Measurements from ENCODE around the gene BRCA2. TPM values are rescaled to one million over a fixed set of nuclear protein-coding genes. Genes with fewer than 3 reads are reported as not detected.

Gene BRCA2
- total RNA-seq, 1 donor from 2014 or later: 3.4 TPM

DNA sequence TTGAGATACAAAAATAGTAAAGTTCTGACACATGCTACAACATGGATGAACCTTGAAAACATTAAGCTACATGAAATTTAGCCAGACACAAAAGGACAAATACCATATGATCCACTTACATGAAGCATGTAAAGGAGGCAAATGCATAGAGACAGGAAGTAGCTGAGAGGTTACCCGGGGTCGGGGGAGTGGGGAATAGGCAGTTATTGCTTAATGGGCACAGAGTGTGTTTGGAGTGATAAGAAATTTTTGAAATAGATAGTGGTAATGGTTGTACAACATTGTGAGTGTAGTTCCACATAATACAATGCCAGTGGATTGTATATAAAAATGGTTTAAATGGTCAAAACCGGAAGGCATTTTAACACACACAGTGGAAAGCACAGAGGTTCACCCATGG, 108.3 kb downstream of the BRCA2 start:
- no peak overlapping the region for H3K27ac Mint-ChIP-seq (ENCODE audit: unreplicated experiment)
- Histone ChIP-seq H3K9me3 (ENCODE audit: insufficient read depth, low read depth, low read length) (peaks cover 5% of the 10 kb centered on the region), H3K27ac (ENCODE audit: low read depth, low read length) (no peak overlapping the region), H2AFZ (ENCODE audit: low read depth, low read length) (no peak overlapping the region), H3K4me3 (ENCODE audit: insufficient read depth, low read depth, low read length) (no peak overlapping the region), H3K4me1 (ENCODE audit: insufficient read depth, low read length) (peaks cover 5% of the 10 kb centered on the region), H3K4me2 (ENCODE audit: low read length) (no peak overlapping the region), H3K9ac (ENCODE audit: low read length) (no peak overlapping the region), H4K20me1 (ENCODE audit: insufficient read depth, low read length) (no peaks in the 10 kb centered on the region), H3K79me2 (ENCODE audit: insufficient read depth, low read length) (no peaks in the 10 kb centered on the region), H3K36me3 (ENCODE audit: insufficient read depth, low read length) (no peaks in the 10 kb centered on the region), H3K27me3 (ENCODE audit: insufficient read depth, low read length) (no peaks in the 10 kb centered on the region)
- TF ChIP-seq EZH2 (IDR thresholded peaks at IDR 0.05; ENCODE audit: insufficient read depth, low read length): no peak
- TF ChIP-seq, protein P1, sequence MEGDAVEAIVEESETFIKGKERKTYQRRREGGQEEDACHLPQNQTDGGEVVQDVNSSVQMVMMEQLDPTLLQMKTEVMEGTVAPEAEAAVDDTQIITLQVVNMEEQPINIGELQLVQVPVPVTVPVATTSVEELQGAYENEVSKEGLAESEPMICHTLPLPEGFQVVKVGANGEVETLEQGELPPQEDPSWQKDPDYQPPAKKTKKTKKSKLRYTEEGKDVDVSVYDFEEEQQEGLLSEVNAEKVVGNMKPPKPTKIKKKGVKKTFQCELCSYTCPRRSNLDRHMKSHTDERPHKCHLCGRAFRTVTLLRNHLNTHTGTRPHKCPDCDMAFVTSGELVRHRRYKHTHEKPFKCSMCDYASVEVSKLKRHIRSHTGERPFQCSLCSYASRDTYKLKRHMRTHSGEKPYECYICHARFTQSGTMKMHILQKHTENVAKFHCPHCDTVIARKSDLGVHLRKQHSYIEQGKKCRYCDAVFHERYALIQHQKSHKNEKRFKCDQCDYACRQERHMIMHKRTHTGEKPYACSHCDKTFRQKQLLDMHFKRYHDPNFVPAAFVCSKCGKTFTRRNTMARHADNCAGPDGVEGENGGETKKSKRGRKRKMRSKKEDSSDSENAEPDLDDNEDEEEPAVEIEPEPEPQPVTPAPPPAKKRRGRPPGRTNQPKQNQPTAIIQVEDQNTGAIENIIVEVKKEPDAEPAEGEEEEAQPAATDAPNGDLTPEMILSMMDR (IDR thresholded peaks at IDR 0.05; ENCODE audit: insufficient read depth, low read depth, low read length): no peak
- DNase-seq (ENCODE audit: low read depth) (no peak), FAIRE-seq (no peak)
- peaks cover 26% of the 10 kb centered on the region for H3K36me3 Mint-ChIP-seq (ENCODE audit: low read depth, unreplicated experiment)
- H3K27me3 Mint-ChIP-seq (ENCODE audit: low read depth, unreplicated experiment): peaks cover 3% of the 10 kb centered on the region
- no peak overlapping the region for H3K4me3 Mint-ChIP-seq (ENCODE audit: unreplicated experiment)
- peaks cover 11% of the 10 kb centered on the region for H3K9me3 Mint-ChIP-seq (ENCODE audit: unreplicated experiment)
- H3K4me1 Mint-ChIP-seq (ENCODE audit: low read depth, unreplicated experiment): peaks cover 5% of the 10 kb centered on the region

DNA sequence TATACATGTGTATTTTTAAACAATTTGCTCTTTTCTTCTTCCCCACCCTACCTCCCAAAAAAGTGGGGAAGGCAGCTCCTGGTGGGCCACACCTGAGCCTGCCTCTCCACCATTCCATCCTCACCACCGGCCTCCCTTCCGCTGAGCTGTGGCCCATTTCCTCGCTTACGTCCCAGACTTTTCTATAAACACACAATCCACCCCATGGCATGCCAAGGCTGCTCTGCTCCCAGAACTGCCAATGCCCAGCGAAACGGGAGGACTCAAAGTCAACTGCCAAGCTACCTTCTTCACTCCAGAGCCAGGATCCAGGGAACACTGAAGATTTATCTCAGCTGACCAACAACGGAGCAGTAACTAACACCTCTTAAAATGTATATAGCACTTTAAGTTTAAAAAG, 109.8 kb downstream of the BRCA2 start:
- Histone ChIP-seq H3K79me2 (ENCODE audit: insufficient read depth, low read length) (no peaks in the 10 kb centered on the region), H3K27me3 (ENCODE audit: insufficient read depth, low read length) (no peaks in the 10 kb centered on the region), H3K9me3 (ENCODE audit: insufficient read depth, low read depth, low read length) (no peaks in the 10 kb centered on the region), H3K4me2 (ENCODE audit: low read length) (no peak overlapping the region), H3K4me3 (ENCODE audit: insufficient read depth, low read depth, low read length) (no peak overlapping the region), H3K4me1 (ENCODE audit: insufficient read depth, low read length) (peaks cover 5% of the 10 kb centered on the region), H4K20me1 (ENCODE audit: insufficient read depth, low read length) (no peaks in the 10 kb centered on the region), H3K27ac (ENCODE audit: low read depth, low read length) (no peak overlapping the region), H3K9ac (ENCODE audit: low read length) (no peak overlapping the region), H3K36me3 (ENCODE audit: insufficient read depth, low read length) (no peaks in the 10 kb centered on the region), H2AFZ (ENCODE audit: low read depth, low read length) (no peak overlapping the region)
- FAIRE-seq: no peak
- DNase-seq (ENCODE audit: low read depth): no peak
- Mint-ChIP-seq H3K4me3 (ENCODE audit: unreplicated experiment) (no peak overlapping the region), H3K36me3 (ENCODE audit: low read depth, unreplicated experiment) (peaks cover 21% of the 10 kb centered on the region), H3K27ac (ENCODE audit: unreplicated experiment) (no peak overlapping the region), H3K9me3 (ENCODE audit: unreplicated experiment) (peaks cover 2% of the 10 kb centered on the region), H3K4me1 (ENCODE audit: low read depth, unreplicated experiment) (peaks cover 6% of the 10 kb centered on the region), H3K27me3 (ENCODE audit: low read depth, unreplicated experiment) (peaks cover 4% of the 10 kb centered on the region)
- no peak for TF ChIP-seq EZH2 (IDR thresholded peaks at IDR 0.05; ENCODE audit: insufficient read depth, low read length)
- TF ChIP-seq, protein P1 (IDR thresholded peaks at IDR 0.05; ENCODE audit: insufficient read depth, low read depth, low read length): no peak

DNA sequence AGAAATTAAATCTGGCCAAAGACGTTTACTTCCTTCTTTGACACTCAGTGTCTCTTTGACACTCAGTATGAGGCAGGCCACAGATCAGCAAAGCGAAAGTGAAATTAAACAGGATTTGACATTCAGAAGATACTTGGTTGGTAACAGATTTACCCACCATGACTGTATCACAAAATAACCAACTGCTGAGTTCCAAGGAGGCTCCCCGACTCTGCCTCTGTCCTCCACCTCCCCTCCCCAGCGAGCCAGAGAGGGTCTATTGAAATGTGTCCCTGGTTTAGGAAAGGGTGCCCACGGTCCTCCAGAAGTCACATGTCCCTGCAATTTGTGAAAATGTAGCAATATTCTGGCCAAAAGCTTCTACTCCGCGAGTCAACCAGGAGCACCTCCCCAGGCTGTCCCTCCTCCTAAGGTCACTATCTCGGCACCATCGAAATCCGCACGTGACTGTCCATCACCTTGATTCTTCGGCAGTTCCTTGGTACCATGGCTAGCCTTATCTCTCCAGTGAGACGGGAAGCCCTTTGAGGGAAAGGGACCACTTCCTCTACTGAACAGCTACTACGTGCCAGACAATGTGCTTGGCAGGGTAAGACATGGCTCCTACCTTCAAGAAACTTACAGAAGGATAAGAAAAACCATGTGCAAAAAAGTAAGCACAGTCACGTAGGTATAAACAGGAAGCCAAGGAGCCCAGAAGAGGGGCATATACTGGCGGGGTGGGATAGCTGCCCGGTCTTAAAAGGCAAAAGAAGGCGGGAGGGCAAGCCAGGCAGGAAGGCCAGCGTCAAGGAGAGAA, 111.1 kb downstream of the BRCA2 start:
- peaks cover 1% of the 10 kb centered on the region for H3K9me3 Mint-ChIP-seq (ENCODE audit: unreplicated experiment)
- FAIRE-seq: no peak
- no peak for DNase-seq (ENCODE audit: low read depth)

More for the DNA sequence above, 111.1 kb downstream of the BRCA2 start:
- H3K4me3 Mint-ChIP-seq (ENCODE audit: unreplicated experiment): peak overlapping the region; percentile 71
- no peak overlapping the region for H3K27ac ChIP-seq (ENCODE audit: low read depth, low read length)
- peaks cover 4% of the 10 kb centered on the region for H3K27me3 Mint-ChIP-seq (ENCODE audit: low read depth, unreplicated experiment)
- no peaks in the 10 kb centered on the region for H3K36me3 ChIP-seq (ENCODE audit: insufficient read depth, low read length)
- H3K27ac Mint-ChIP-seq (ENCODE audit: unreplicated experiment): peak overlapping the region; percentile 77
- no peaks in the 10 kb centered on the region for H4K20me1 ChIP-seq (ENCODE audit: insufficient read depth, low read length)
- peaks cover 19% of the 10 kb centered on the region for H3K36me3 Mint-ChIP-seq (ENCODE audit: low read depth, unreplicated experiment)
- no peaks in the 10 kb centered on the region for H3K27me3 ChIP-seq (ENCODE audit: insufficient read depth, low read length)
- H3K9me3 ChIP-seq (ENCODE audit: insufficient read depth, low read depth, low read length): no peaks in the 10 kb centered on the region
- peak overlapping the region; percentile 15 for H3K4me3 ChIP-seq (ENCODE audit: insufficient read depth, low read depth, low read length)
- no peak for TF ChIP-seq EZH2 (IDR thresholded peaks at IDR 0.05; ENCODE audit: insufficient read depth, low read length)
- TF ChIP-seq, protein P1 (IDR thresholded peaks at IDR 0.05; ENCODE audit: insufficient read depth, low read depth, low read length): no peak
- H3K4me1 Mint-ChIP-seq (ENCODE audit: low read depth, unreplicated experiment): peaks cover 6% of the 10 kb centered on the region
- no peak overlapping the region for H2AFZ ChIP-seq (ENCODE audit: low read depth, low read length)
- no peak overlapping the region for H3K9ac ChIP-seq (ENCODE audit: low read length)
- peak overlapping the region; percentile 93 for H3K4me2 ChIP-seq (ENCODE audit: low read length)
- H3K4me1 ChIP-seq (ENCODE audit: insufficient read depth, low read length): peaks cover 5% of the 10 kb centered on the region
- H3K79me2 ChIP-seq (ENCODE audit: insufficient read depth, low read length): no peaks in the 10 kb centered on the region
